OCI-LY7 (cell line): ENCODE measurements around the gene MARCKS. TPM values are rescaled to one million over a fixed set of nuclear protein-coding genes. Genes with fewer than 3 reads are reported as not detected.

Source experiments
- BruUV-seq: library from RNA; stranded (reverse); fragments of 400-500 nt; replicated peaks from 2 replicates; lab custom pipeline; 2021; lab: Mats Ljungman, UMichigan
- CTCF ChIA-PET: fragments of 300-600 bp; sonication (Branson Sonifier 250); formaldehyde crosslinking; loops from one replicate; lab custom pipeline; 2022; ENCODE audit warnings: antibody characterized with exemption; ENCODE audit not compliant: unreplicated experiment; lab: Charles Lee
- POLR2A ChIA-PET: fragments of 300-600 bp; sonication (Branson Sonifier 250); formaldehyde crosslinking; loops from one replicate; lab custom pipeline; 2022; ENCODE audit warnings: antibody characterized with exemption; lab: Charles Lee
- DNase-seq: peaks from one replicate; pipeline ENCODE4 v3.0.0-alpha.2; 2015; ENCODE audit warnings: low spot score
- H2AFZ ChIP-seq: fragments of 200-600 bp; sonication (generic), shearing (Covaris generic); 2 replicates; pipeline ENCODE4 v1.6.1; 2014; ENCODE audit warnings: mild to moderate bottlenecking, antibody characterized with exemption, low read length, moderate library complexity
- H3K27ac ChIP-seq: fragments of 200-600 bp; sonication (generic); 2 replicates; pipeline ENCODE4 v1.5.1; 2014; ENCODE audit warnings: mixed run types, low read depth, mild to moderate bottlenecking, moderate library complexity, low read length, inconsistent platforms; ENCODE audit not compliant: poor library complexity, severe bottlenecking
- H3K36me3 ChIP-seq: fragments of 200-600 bp; sonication (generic); 2 replicates; pipeline ENCODE4 v1.6.1; 2014; ENCODE audit warnings: mild to moderate bottlenecking, antibody characterized with exemption, low read length, moderate library complexity, mixed read lengths; ENCODE audit not compliant: insufficient read depth
- H3K4me1 ChIP-seq: fragments of 200-600 bp; sonication (generic); 2 replicates; pipeline ENCODE4 v1.5.1; 2014; ENCODE audit warnings: mild to moderate bottlenecking, low read length; ENCODE audit not compliant: insufficient read depth, poor library complexity, severe bottlenecking
- H3K4me2 ChIP-seq: fragments of 200-600 bp; sonication (generic); 2 replicates; pipeline ENCODE4 v1.6.1; 2014; ENCODE audit warnings: mild to moderate bottlenecking, low read length
- H3K4me3 ChIP-seq: fragments of 200-600 bp; sonication (generic); 2 replicates; pipeline ENCODE4 v1.5.1; 2014; ENCODE audit warnings: mild to moderate bottlenecking, low read depth, low read length; ENCODE audit not compliant: poor library complexity, severe bottlenecking
- H3K79me2 ChIP-seq: fragments of 200-600 bp; sonication (generic); 2 replicates; pipeline ENCODE4 v1.6.1; 2016; ENCODE audit warnings: low read depth, mild to moderate bottlenecking, low read length, moderate library complexity, mixed read lengths; ENCODE audit not compliant: insufficient read depth
- H3K9me2 ChIP-seq: fragments of 200-600 bp; sonication (generic); 2 replicates; pipeline ENCODE4 v1.6.1; 2016; ENCODE audit warnings: mild to moderate bottlenecking, low read length, mixed read lengths; ENCODE audit not compliant: insufficient read depth
- H3K9me3 ChIP-seq: fragments of 200-600 bp; sonication (generic); 2 replicates; pipeline ENCODE4 v1.6.1; 2014; ENCODE audit warnings: mild to moderate bottlenecking, mixed run types, low read length, mixed read lengths
- H4K20me1 ChIP-seq: fragments of 200-600 bp; sonication (generic); 2 replicates; pipeline ENCODE4 v1.6.1; 2014; ENCODE audit warnings: mild to moderate bottlenecking, antibody characterized with exemption, low read length, moderate library complexity, mixed read lengths; ENCODE audit not compliant: insufficient read depth
- EZH2phosphoT487 ChIP-seq: fragments of 200-600 bp; sonication (generic); IDR thresholded peaks from 2 replicates; pipeline ENCODE4 v1.6.1; 2018; ENCODE audit warnings: low read depth, borderline replicate concordance, mild to moderate bottlenecking, mixed run types, antibody characterized with exemption, low read length, moderate library complexity, mixed read lengths
- intact Hi-C: fragments of 100-400 bp; cut with micrococcal nuclease; formaldehyde crosslinking; loops from one replicate; pipeline ENCODE4 v1.10.0; 2022; ENCODE audit not compliant: unreplicated experiment
- total RNA-seq, 2 experiments: library from RNA; depleted of rRNA in 1 of 2; stranded (reverse); fragments of >200 nt in 1 of 2; shearing (Covaris generic) in 1 of 2; gene quantifications; 2 replicates each; pipeline ENCODE4 v1.2.3, GENCODE V29; 2014 to 2022
- TF ChIP-seq, protein P1 (sequence below): fragments of 200-600 bp; sonication (generic); conservative IDR thresholded peaks from 2 replicates; pipeline ENCODE4 v1.5.1; 2014; ENCODE audit warnings: mild to moderate bottlenecking, antibody characterized with exemption, low read length, moderate library complexity, mixed read lengths

MARCKS gene
- total RNA-seq, 2 experiments from 2014 or later: 0.03 to 3.9 TPM

- H3K4me1 ChIP-seq: no peaks in the 10 kb centered on the region
- POLR2A ChIA-PET: interaction anchor here (0.7 to 1.5 kb wide), 6 partner anchors 11 to 197 kb away, joined by 3 to 5 read pairs (median 3); no protein-coding TSS in a partner anchor
- intact Hi-C loops: no loop called here
- H3K27ac ChIP-seq: no peak overlapping the region
- no peaks in the 10 kb centered on the region for H4K20me1 ChIP-seq
- no peaks in the 10 kb centered on the region for H3K79me2 ChIP-seq
- CTCF ChIA-PET: no interaction called here
- H2AFZ ChIP-seq: no peak overlapping the region
- no peak overlapping the region for H3K4me2 ChIP-seq
- no peaks in the 10 kb centered on the region for H3K36me3 ChIP-seq
- no TSS peak for BruUV-seq
- DNase-seq: no peak
- no peak for TF ChIP-seq EZH2phosphoT487
- TF ChIP-seq, protein P1, sequence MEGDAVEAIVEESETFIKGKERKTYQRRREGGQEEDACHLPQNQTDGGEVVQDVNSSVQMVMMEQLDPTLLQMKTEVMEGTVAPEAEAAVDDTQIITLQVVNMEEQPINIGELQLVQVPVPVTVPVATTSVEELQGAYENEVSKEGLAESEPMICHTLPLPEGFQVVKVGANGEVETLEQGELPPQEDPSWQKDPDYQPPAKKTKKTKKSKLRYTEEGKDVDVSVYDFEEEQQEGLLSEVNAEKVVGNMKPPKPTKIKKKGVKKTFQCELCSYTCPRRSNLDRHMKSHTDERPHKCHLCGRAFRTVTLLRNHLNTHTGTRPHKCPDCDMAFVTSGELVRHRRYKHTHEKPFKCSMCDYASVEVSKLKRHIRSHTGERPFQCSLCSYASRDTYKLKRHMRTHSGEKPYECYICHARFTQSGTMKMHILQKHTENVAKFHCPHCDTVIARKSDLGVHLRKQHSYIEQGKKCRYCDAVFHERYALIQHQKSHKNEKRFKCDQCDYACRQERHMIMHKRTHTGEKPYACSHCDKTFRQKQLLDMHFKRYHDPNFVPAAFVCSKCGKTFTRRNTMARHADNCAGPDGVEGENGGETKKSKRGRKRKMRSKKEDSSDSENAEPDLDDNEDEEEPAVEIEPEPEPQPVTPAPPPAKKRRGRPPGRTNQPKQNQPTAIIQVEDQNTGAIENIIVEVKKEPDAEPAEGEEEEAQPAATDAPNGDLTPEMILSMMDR: no peak
- no peaks in the 10 kb centered on the region for H3K9me2 ChIP-seq
- no peaks in the 10 kb centered on the region for H3K9me3 ChIP-seq
- H3K4me3 ChIP-seq: no peak overlapping the region
These were observed 36.4 kb upstream of the MARCKS start for GRCh38 chr6:113820761-113821160.

DNA sequence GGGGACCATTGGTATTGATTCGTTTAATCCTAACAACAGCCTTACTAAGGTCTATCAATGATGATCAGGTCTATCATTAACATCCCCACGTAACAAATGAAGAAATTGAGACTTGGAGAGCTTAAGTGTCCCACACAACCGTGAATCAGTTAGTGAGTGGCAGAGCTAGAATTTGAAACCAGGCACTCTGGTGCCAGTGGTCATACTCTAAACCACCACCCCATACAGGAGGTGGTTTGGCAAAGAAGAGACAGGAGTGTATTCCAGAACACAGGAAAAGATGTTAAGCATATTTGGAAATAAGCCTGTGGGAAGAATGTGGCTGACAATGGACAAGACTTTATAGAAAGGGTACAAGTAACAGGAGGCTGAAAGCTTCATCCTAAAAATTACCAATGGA lies 35.7 kb upstream of the MARCKS start:
- no peaks in the 10 kb centered on the region for H3K4me1 ChIP-seq
- H3K27ac ChIP-seq: no peak overlapping the region
- H3K4me3 ChIP-seq: no peak overlapping the region
- H3K9me3 ChIP-seq: no peaks in the 10 kb centered on the region
- no TSS peak for BruUV-seq
- H2AFZ ChIP-seq: no peak overlapping the region
- ChIA-PET POLR2A (interaction anchor here (0.6 to 1.5 kb wide), 8 partner anchors 10 to 245 kb away, joined by 3 to 6 read pairs (median 4); no protein-coding TSS in a partner anchor), CTCF (no interaction called here)
- TF ChIP-seq EZH2phosphoT487: no peak
- TF ChIP-seq, protein P1: no peak
- DNase-seq: no peak
- H3K9me2 ChIP-seq: no peaks in the 10 kb centered on the region
- intact Hi-C loops: no loop called here
- H3K79me2 ChIP-seq: no peaks in the 10 kb centered on the region
- no peaks in the 10 kb centered on the region for H3K36me3 ChIP-seq
- no peaks in the 10 kb centered on the region for H4K20me1 ChIP-seq
- no peak overlapping the region for H3K4me2 ChIP-seq

- H2AFZ ChIP-seq: no peak overlapping the region
- CTCF ChIA-PET: no interaction called here
- no peak for DNase-seq
These were observed 33.2 kb upstream of the MARCKS start for GRCh38 chr6:113823916-113824315.

More at GRCh38 chr6:113823916-113824315, 33.2 kb upstream of the MARCKS start:
- intact Hi-C loops: no loop called here
- H3K9me2 ChIP-seq: no peaks in the 10 kb centered on the region
- no peak for TF ChIP-seq EZH2phosphoT487
- TF ChIP-seq, protein P1: no peak
- no peaks in the 10 kb centered on the region for H4K20me1 ChIP-seq
- no TSS peak for BruUV-seq
- no peak overlapping the region for H3K27ac ChIP-seq
- POLR2A ChIA-PET: interaction anchor here (0.7 to 2.1 kb wide), 6 partner anchors 9 to 335 kb away, joined by 3 to 5 read pairs (median 4); no protein-coding TSS in a partner anchor
- no peak overlapping the region for H3K4me3 ChIP-seq
- H3K4me1 ChIP-seq: no peaks in the 10 kb centered on the region
- no peaks in the 10 kb centered on the region for H3K36me3 ChIP-seq
- H3K9me3 ChIP-seq: no peaks in the 10 kb centered on the region
- H3K4me2 ChIP-seq: no peak overlapping the region
- H3K79me2 ChIP-seq: no peaks in the 10 kb centered on the region
